ENCODE results near the gene HS3ST3A1. TPM values are rescaled to one million over a fixed set of nuclear protein-coding genes. Genes with fewer than 3 reads are reported as not detected.

The HS3ST3A1 gene
- total RNA-seq, 1 experiment from 2014 or later, result 3.4 TPM

- WGBS (ENCODE audit: extremely low coverage, insufficient read length, low lambda C conversion rate), result no CpG with 5 or more reads among the region's 10 CpGs
- Histone ChIP-seq H3K56ac (ENCODE audit: insufficient read length, low read depth, low read length) (no peak overlapping the region), H2BK15ac (ENCODE audit: low read depth, low read length) (no peak overlapping the region), H3K4me1 (ENCODE audit: insufficient read depth, low read length) (no peaks in the 10 kb centered on the region), H4K8ac (replicated peaks; ENCODE audit: insufficient read length, low read depth, low read length) (no peak overlapping the region), H2BK12ac (ENCODE audit: insufficient read length, low read depth, low read length) (no peak overlapping the region), H2BK120ac (ENCODE audit: low read depth, low read length, poor library complexity, severe bottlenecking) (no peak overlapping the region), H3T11ph (ENCODE audit: low read length) (no peak overlapping the region), H4K5ac (ENCODE audit: insufficient read length, low read depth, low read length) (no peak overlapping the region), H3K9ac (ENCODE audit: extremely low read depth, insufficient read length, low read length) (no peak overlapping the region), H2BK5ac (ENCODE audit: insufficient read length, low read length) (no peak overlapping the region), H4K20me1 (ENCODE audit: control insufficient read depth, insufficient read depth, insufficient read length) (no peaks in the 10 kb centered on the region), H2AFZ (ENCODE audit: low read length) (no peak overlapping the region), H2AK5ac (ENCODE audit: insufficient read length, low read length) (no peak overlapping the region), H3K27me3 (ENCODE audit: insufficient read depth, low read length) (no peaks in the 10 kb centered on the region), H3K4ac (ENCODE audit: low read depth, low read length) (no peak overlapping the region), H3K18ac (ENCODE audit: insufficient read length, low read depth, low read length) (no peak overlapping the region), H3K79me2 (ENCODE audit: insufficient read depth, low read length) (no peaks in the 10 kb centered on the region), H3K79me1 (ENCODE audit: insufficient read depth, low read depth, low read length, poor library complexity, severe bottlenecking) (no peaks in the 10 kb centered on the region), H3K27ac (ENCODE audit: insufficient read length, low read depth, low read length) (no peak overlapping the region), H2BK20ac (ENCODE audit: low read depth, low read length, poor library complexity, severe bottlenecking) (no peak overlapping the region), H3K9me3 (ENCODE audit: control insufficient read depth, low read depth, low read length) (no peaks in the 10 kb centered on the region), H4K91ac (ENCODE audit: insufficient read length, low read depth, low read length) (no peak overlapping the region), H3K14ac (ENCODE audit: insufficient read depth, low read length) (no peak overlapping the region), H3K23me2 (ENCODE audit: insufficient read length, low read depth, low read length, poor library complexity, severe bottlenecking) (no peaks in the 10 kb centered on the region), H3K23ac (ENCODE audit: insufficient read length, low read depth, low read length) (no peak overlapping the region), H3K4me2 (ENCODE audit: insufficient read depth, insufficient read length, low read length) (no peak overlapping the region)
- Mint-ChIP-seq H3K4me1 (peaks cover 26 to 31% of the 10 kb centered on the region in 2 experiments), H3K36me3 (ENCODE audit: insufficient read depth in 1 of 3, low read depth in 3 of 3) (no peaks in the 10 kb centered on the region; a peak in 2 of 7 replicates), H3K4me3 (no peak overlapping the region), H3K27me3 (ENCODE audit: low read depth) (no peaks in the 10 kb centered on the region), H3K9me3 (no peaks in the 10 kb centered on the region; a peak in 1 of 5 replicates), H3K27ac (no peak overlapping the region)
- no peak for TF ChIP-seq CTCF (conservative IDR thresholded peaks at IDR 0.05)
- DNase-seq, result no peak
Measured at GRCh38 chr17:13593021-13593751, 8.5 kb downstream of the HS3ST3A1 start.
